ENCODE measurements around the gene NUP188. TPM values are rescaled to one million over a fixed set of nuclear protein-coding genes. Genes with fewer than 3 reads are reported as not detected.

NUP188 gene
- total and polyA plus RNA-seq, 2 experiments from 2014 or later = 35.8 to 52.0 TPM

DNA sequence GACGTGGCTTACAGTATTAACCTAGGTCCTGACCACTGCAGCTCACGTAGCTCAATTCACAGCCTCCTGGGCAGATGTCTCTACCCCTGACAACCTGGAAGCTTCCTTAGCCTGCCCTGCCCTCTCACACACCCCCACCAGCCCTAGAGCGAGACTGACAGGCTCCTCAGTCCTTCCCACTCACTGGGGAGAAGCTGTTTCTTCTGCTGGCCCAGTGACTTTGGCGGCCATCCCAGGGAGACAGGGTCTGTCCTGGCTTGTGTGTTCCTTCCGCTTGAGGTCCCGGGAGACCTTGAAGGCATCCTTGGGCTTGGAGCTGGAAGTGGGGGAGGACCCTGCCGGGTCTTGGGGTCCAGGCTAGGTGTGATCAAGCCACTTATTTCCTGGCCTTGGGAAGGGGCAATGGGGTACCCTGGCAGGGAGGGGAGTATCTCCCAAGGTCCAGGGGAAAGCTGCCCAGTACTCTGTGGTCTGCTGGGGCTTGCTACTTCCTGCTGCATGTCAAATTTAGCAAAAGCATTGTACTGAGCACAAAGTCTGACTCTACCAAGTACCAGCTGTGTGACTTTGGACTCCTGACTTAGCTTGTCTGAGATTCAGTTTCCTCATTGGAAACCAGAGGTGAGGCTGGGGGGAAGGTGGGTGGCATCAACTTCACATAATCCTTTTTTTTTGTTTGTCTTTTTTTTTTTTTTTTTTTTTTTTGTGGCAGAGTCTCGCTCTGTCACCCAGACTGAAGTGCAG is 90.8 kb downstream of the NUP188 start:
- Histone ChIP-seq H3K4me1 (ENCODE audit: low read depth) (peaks cover 8% of the 10 kb centered on the region), H3K4me3 (no peak overlapping the region), H3K36me3 (peaks cover 11% of the 10 kb centered on the region), H3K27ac (no peak overlapping the region), H3K9me3 (ENCODE audit: low read depth) (no peaks in the 10 kb centered on the region), H3K27me3 (no peaks in the 10 kb centered on the region)
- TF ChIP-seq, protein P1, sequence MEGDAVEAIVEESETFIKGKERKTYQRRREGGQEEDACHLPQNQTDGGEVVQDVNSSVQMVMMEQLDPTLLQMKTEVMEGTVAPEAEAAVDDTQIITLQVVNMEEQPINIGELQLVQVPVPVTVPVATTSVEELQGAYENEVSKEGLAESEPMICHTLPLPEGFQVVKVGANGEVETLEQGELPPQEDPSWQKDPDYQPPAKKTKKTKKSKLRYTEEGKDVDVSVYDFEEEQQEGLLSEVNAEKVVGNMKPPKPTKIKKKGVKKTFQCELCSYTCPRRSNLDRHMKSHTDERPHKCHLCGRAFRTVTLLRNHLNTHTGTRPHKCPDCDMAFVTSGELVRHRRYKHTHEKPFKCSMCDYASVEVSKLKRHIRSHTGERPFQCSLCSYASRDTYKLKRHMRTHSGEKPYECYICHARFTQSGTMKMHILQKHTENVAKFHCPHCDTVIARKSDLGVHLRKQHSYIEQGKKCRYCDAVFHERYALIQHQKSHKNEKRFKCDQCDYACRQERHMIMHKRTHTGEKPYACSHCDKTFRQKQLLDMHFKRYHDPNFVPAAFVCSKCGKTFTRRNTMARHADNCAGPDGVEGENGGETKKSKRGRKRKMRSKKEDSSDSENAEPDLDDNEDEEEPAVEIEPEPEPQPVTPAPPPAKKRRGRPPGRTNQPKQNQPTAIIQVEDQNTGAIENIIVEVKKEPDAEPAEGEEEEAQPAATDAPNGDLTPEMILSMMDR (IDR thresholded peaks at IDR 0.05; ENCODE audit: low read depth, low read length) = no peak
- peak in 1 of 2 donors; percentile 35 for DNase-seq (ENCODE audit: low read depth in 1 of 2, low spot score in 1 of 2)

DNA sequence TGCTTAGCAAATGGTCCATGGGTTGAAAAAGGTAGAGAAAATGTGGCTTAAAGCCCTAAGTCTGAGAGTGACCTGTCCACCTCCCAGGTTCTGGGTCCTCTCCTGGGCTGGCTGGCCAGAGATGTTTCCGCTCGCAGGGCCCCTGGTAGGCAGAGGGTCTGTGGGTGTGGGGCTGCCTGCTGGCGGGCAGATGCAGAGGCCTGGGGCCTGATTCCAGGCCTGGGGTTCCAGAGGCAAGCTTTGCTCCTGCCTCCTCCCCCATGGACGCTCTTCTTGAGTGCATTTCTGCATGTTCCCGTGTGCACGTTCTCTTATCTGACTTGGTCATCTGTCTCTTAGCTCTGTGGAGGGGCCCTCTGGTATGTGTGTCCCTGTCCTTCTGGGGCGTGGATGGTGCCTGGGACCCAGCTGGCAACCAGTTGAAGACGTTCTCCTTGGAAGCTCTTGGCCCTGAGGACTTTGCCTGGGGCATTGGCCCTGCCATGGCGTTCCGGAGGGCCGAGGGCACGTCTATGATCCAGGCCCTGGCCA is 92.7 kb downstream of the NUP188 start:
- Histone ChIP-seq H3K4me3 (no peak overlapping the region), H3K36me3 (peaks cover 14% of the 10 kb centered on the region), H3K9me3 (ENCODE audit: low read depth) (no peaks in the 10 kb centered on the region), H3K4me1 (ENCODE audit: low read depth) (peaks cover 8% of the 10 kb centered on the region), H3K27ac (no peak overlapping the region), H3K27me3 (no peaks in the 10 kb centered on the region)
- DNase-seq (ENCODE audit: low read depth in 1 of 2, low spot score in 1 of 2) = no peak
- TF ChIP-seq, protein P1 (IDR thresholded peaks at IDR 0.05; ENCODE audit: low read depth, low read length) = no peak

DNA sequence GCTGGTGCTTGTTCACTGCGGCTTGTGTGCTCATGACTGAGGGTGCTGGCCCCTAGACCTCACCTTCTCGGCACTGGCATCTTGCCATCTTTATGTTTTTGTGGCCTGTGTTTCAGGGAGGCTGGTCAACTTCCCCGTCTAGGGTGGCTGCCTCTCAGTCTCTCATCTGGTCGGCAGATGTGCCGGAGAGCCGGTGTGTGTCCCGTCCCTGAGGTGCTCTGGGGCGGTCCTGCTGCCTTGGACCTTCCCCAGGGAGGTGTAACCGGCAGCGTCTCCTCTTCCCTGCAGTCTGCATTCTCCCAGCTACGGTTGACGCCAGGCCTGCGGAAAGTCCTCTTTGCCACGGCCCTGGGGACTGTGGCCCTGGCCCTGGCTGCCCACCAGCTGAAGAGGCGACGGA is 94.5 kb downstream of the NUP188 start:
- no peak for DNase-seq (ENCODE audit: low read depth in 1 of 2, low spot score in 1 of 2)
- TF ChIP-seq, protein P1 (IDR thresholded peaks at IDR 0.05; ENCODE audit: low read depth, low read length) = no peak
- no peaks in the 10 kb centered on the region for H3K9me3 ChIP-seq (ENCODE audit: low read depth)
- H3K36me3 ChIP-seq = peaks cover 18% of the 10 kb centered on the region
- H3K27ac ChIP-seq = no peak overlapping the region
- H3K4me3 ChIP-seq = no peak overlapping the region
- H3K27me3 ChIP-seq = no peaks in the 10 kb centered on the region
- H3K4me1 ChIP-seq (ENCODE audit: low read depth) = peaks cover 4% of the 10 kb centered on the region

DNA sequence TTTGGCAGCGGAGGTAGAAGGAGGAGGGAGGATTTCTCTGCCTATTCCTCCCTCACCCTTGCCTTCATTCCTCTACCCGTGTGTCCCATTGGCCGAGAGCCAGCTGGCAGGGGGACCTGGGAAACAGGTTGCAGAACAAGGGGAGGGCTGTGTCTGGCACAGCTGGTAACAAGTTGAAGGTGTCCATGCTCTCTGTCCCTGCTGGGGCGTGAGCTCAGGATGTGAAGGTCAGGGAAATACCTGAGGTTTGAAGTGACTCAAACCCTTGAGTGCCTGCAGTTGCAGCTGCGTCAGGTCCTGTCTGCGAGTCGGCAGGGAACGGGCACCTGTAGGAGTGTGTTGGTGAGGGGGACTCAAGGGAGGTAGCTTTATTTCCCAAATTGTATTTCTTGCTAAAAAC is 105.1 kb downstream of the NUP188 start:
- H3K27ac ChIP-seq = no peak overlapping the region

DNA sequence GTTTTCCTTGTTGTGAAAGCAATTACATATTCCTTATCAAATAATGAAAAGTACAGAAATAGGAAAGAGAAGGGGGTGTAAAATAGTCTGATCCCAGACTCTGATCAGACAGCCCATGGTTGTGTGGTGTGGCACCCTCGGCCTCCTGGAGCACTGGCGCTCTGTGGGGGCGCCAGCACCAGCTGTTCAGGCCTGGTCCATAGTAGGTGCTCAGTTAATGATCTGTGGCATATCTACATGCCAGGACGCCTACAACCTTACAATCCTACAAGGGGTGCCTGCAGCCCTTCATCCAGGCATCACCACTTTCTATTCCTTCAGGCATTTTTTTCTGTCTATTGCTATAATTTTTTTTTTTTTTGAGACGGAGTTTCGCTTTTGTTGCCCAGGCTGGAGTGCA is 105.5 kb downstream of the NUP188 start:
- TF ChIP-seq, protein P1 (IDR thresholded peaks at IDR 0.05; ENCODE audit: low read depth, low read length) = no peak
- peaks cover 19% of the 10 kb centered on the region for H3K36me3 ChIP-seq
- no peak for DNase-seq (ENCODE audit: low read depth in 1 of 2, low spot score in 1 of 2)
- H3K9me3 ChIP-seq (ENCODE audit: low read depth) = no peaks in the 10 kb centered on the region
- H3K4me1 ChIP-seq (ENCODE audit: low read depth) = no peaks in the 10 kb centered on the region
- H3K27me3 ChIP-seq = no peaks in the 10 kb centered on the region
- no peak overlapping the region for H3K4me3 ChIP-seq
- no peak overlapping the region for H3K27ac ChIP-seq

More for the DNA sequence above, 105.1 kb downstream of the NUP188 start:
- TF ChIP-seq, protein P1 (IDR thresholded peaks at IDR 0.05; ENCODE audit: low read depth, low read length) = no peak
- no peak for DNase-seq (ENCODE audit: low read depth in 1 of 2, low spot score in 1 of 2)
- no peaks in the 10 kb centered on the region for H3K4me1 ChIP-seq (ENCODE audit: low read depth)
- no peak overlapping the region for H3K4me3 ChIP-seq
- no peaks in the 10 kb centered on the region for H3K27me3 ChIP-seq
- no peaks in the 10 kb centered on the region for H3K9me3 ChIP-seq (ENCODE audit: low read depth)
- peaks cover 23% of the 10 kb centered on the region for H3K36me3 ChIP-seq

Data from cardiac muscle cell (in vitro differentiated cells and primary cell).